ENCODE results near the gene NANS.
"Not testable (repeated sequence)": the region's sequence is repeated elsewhere in the genome, so short reads cannot be mapped to it uniquely, and the experiment has no call there.

Gene NANS

DNA sequence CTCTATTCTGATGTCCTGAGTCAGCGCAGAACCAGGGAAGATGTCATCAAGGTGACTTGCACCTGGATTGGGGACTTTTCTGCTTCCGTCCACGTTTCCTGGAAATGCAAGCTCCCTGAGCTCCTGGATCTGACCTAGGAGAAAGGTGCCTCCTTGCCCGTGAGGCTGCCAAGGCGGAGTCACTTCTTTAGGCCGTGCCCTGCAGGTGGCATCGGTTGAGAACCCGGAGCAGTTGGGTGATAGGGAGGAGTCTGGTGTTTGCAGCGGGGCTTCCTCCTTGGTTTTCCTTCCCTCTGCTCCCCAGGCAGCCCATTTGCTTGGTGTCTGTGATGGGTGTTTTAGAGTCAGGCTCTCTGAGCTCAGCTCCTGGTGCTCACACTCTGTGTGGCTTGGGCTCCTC, 15.2 kb downstream of the NANS start:
- DNase-seq (ENCODE audit: low read depth, low spot score), result no peak
- H3K27ac ChIP-seq, result peak overlapping the region; percentile 40

DNA sequence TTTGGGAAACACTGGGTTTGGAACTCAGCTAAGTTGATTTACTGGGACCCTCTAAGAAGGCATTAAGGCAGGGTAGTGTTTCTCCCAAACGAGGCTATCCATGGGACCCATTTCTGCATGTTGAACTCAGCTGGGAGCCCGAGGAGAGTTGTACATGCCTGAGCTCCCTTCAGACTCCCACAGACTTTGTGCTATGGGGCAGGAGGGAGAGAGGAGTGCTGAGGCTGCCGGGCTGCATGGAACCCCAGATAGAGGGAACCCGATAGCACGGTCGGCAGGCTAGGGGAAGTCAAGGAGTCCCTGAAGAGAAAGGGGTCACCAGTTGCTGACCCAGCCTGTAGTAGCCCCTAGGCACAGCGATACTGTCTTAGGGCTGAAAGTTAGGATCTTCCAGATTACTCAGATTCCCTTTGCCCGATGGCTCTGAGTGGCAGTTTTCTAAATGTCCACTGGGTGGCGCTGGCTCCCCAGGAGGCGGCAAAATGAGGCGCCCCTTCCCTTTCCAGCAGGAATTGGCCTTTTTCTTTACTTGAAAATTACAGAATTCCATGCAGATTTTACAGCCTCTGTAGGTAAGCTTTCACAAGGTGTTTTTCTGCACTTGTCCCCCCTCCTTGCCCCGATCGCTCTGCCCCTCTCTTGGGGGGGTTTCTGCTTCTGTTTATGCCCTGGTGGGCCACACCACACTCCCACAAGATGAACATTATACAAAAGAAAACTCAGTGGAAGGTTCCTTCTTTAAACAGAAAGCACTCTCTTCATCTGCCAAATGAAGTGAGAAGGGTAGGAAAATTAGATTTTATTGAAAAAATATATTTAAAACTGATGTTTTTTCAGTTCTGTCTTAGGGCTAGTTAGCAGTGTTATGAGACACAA, 17.8 kb downstream of the NANS start:
- peak overlapping the region; percentile 40 for H3K27ac ChIP-seq
- no peak for DNase-seq (ENCODE audit: low read depth, low spot score)

DNA sequence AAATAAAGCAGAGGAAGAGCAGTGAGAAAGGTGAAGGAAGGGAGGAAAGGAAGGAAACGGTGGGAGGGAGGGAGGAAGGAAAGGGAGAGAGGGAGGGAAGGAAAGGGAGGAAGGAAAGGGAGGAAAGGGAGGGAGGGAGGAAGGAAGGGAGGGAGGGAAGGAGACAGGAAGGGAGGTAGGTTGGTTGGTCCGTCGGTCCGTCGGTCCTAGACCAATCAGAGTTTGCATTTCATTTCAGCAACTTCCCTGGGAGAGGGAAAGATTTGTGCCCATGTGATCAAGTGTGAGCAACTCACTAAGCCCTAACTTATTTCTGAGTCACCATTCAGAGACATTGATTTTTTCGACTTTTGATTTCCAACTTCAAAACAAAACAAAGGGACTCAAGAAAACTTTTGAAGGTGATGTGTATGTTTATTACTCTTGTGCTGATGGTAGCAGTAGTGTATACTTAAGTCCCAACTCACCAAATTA, 18.8 kb downstream of the NANS start:
- no peak for DNase-seq (ENCODE audit: low read depth, low spot score)
- H3K27ac ChIP-seq, result peak overlapping the region; percentile 40

DNA sequence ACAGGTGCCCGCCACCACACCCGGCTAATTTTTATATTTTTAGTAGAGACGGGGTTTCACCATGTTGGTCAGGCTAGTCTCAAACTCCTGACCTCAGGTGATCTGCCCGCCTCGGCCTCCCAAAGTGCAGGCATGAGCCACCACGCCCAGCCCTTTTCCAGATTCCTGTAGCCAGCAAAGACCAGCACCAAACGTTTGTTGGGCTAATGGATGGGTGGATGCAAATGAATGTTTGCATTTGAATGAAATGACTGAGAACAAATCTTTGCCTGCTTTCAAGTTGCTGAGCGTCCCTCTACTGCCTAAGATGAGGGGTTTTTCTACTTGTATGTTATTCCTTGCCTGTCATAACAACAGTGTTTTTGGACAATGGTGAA, 20.0 kb downstream of the NANS start:
- not testable (repeated sequence) for DNase-seq (ENCODE audit: low read depth, low spot score); H3K27ac ChIP-seq

DNA sequence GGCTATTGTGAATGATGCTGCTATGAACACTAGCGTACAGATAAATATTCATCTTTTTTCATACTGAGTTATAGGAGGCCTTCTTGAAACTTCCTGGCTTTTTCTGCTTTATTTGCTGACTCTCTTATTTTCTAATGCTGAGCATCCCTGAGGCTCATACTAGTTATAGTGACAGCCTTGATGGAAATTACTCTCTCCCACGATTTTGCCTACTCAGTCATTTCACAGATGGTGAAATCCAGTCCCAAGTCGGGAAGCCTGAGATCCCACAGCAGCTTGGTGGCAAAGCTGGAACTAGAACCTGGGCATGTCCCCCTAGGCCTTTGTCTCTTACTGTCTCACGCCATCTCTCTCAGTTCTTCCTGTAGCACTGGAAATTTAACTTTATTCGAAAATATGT, 22.4 kb downstream of the NANS start:
- no peak overlapping the region for H3K27ac ChIP-seq
- no peak for DNase-seq (ENCODE audit: low read depth, low spot score)

DNA sequence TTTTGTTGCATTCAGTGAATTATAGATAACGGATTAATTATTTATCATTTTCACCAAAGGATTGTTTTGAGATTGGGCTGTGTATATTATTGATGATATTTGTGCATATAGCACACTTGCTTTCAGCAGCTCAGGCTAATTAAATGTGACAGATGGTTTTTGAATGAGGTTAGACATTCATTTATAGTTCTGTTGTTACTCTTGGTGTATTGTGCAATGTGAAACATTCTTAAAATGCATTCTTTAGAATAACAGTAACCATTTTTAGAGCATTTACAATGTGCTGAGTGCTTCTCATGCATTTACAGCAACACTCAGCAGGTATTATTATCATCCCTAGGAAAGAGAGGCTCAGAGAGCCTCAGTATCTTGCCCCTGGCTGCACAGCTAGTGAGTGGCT, 23.8 kb downstream of the NANS start:
- DNase-seq (ENCODE audit: low read depth, low spot score), result no peak
- H3K27ac ChIP-seq, result no peak overlapping the region

DNA sequence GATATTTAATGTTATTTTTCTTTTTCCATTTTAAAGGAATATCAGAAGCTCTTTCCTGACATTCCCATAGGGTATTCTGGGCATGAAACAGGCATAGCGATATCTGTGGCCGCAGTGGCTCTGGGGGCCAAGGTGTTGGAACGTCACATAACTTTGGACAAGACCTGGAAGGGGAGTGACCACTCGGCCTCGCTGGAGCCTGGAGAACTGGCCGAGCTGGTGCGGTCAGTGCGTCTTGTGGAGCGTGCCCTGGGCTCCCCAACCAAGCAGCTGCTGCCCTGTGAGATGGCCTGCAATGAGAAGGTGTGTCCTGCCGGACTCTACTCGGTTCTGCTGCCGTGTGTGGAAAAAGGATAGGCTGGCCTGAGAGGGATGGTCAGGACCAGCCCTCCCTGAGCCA, 24.2 kb downstream of the NANS start:
- no peak for DNase-seq (ENCODE audit: low read depth, low spot score)

DNA sequence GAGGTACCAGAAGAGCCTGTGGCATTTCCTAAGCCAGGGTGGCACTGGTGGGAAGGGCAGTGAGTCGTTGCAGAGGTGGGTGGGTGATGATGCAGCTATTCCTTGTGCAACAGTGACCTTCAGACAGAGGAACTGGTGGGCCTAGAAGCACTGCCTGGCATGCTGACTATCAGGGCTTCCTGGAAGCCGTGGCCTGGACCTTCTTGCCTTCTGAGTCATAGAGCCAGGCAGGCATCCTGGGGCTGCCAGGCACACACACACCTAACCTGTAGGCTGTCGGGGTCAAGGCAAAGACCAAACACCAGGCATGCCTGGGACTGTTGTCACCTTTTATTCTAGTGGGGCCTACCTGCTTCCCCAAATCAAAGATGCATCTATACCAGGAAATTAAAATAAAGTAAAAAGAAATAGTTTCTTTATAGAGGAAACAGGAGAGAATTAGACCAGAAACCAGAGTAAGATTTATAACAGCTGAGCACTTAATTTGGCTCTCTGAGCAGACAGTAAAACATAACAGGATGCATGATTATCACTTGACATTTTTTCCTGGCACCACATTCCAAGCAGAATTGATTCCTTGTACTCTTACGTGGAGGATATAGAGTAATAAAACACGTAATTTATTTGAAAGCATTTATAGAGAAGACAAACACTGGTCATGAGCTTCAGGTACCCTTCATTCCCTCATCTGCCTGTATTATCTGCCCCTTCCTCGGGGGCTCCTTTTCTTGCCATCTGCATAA, 25.1 kb downstream of the NANS start:
- peak; percentile 31 for DNase-seq (ENCODE audit: low read depth, low spot score)
- H3K27ac ChIP-seq, result peak overlapping the region; percentile 50

More for the DNA sequence above, 24.2 kb downstream of the NANS start:
- H3K27ac ChIP-seq, result peak overlapping the region; percentile 50

DNA sequence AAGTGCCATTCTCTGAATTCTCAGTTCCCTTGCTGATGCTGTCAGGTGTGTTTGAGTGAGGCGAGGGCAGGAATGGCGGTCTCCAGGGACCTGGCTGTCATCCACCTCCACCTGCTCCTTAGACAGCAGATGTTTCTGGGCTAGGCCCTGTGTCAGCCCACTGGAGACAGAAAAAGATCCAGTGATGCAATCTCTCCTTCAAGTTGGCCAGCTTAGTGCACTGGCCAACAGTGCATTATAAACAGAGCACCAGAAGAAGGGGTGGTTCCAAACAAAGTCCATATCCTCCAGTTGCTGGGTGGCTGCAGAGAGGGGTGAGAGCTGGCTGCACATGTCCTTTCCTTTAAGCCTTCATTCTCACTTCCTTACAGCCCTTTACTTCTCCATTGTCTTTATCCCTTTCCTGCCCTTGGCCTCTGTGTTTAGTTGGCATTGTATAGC, 26.5 kb downstream of the NANS start:
- DNase-seq (ENCODE audit: low read depth, low spot score), result no peak
- H3K27ac ChIP-seq, result no peak overlapping the region

DNA sequence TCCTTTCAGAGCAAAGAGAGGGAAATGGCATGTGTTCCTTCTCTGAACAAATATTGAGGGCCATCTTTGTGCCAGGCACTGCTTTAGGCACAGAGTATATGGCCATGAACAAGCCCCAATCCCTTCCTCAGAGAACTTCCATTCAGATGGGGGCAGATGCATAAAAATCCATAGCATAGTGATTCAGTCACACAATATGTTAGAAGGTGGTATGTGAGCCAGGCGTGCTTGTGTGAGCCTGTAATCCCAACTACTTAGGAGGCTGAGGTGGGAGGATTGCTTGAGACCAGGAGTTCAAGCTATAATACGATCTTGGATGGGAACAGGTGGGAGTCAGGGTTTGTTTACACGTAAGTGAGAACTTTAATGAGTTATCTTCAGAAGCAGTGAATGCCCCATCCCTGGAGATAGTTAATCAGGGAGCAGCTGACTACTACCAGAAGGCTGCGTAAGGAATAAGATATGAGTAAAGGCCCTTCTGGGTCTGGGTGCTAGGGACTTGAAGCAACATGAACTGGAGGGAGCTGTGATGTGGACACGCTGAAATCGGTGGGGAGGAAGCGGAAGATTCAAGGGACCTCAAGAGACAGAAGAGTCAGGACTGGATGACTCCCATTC, 27.1 kb downstream of the NANS start:
- H3K27ac ChIP-seq, result no peak overlapping the region
- no peak for DNase-seq (ENCODE audit: low read depth, low spot score)

DNA sequence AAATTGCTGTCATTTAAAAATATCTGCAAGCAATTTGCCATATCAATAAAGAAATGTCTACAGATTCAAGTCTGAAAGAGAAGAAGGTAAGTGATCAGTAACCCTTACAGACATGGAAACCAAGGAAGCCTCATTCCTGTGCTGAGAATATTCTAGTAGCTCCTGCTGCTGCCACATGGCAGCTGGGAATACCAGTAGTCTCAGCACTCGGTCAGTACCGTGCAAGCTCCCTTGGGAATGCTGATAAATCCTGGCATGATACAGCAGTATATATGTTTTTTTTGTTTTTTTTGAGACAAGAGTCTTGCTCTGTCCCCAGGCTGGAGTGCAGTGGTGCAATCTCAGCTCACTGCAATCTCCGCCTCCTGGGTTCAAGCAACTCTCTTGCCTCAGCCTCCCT, 27.9 kb downstream of the NANS start:
- no peak overlapping the region for H3K27ac ChIP-seq
- DNase-seq (ENCODE audit: low read depth, low spot score), result no peak

DNA sequence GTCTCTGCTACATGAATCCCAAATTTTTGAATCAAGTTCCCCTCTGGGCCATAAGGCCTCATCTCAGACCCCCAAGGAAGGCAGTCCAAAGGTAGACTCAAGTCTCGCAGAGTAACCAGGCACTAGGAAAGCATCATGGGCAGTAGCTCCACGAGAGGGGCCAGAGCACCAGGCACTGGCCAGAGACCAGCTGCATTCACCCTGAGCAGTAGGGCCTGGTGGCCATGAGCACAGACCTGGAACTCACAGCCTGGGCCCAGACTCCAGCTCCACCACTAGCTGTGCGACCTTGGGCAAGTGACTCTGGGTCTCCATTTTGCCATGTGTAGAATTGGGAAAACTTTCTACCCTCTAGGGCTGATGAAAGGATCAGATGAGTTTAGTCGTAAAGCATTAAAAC, 28.5 kb downstream of the NANS start:
- DNase-seq (ENCODE audit: low read depth, low spot score), result no peak

DNA sequence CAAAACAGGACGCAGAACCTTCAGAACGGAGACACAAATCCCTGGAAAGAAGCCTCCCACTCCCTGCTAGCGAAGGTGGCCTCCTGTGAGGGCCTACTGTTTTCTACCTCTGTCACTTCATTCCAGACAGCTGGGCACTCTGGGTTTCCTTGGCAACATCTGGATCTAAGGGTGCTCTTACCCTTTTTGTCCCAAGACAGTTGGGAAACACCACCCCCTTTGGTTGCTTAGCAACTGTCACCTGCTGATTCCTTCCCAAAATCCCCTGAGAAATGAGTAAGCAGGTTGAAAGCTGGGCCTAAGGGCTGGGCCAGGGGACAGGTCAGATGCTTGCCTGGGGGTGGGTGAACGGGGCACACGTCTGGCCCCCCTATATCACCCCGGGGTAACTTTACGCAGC, 29.4 kb downstream of the NANS start:
- H3K27ac ChIP-seq, result no peak overlapping the region
- DNase-seq (ENCODE audit: low read depth, low spot score), result no peak

More for the DNA sequence above, 28.5 kb downstream of the NANS start:
- H3K27ac ChIP-seq, result no peak overlapping the region

DNA sequence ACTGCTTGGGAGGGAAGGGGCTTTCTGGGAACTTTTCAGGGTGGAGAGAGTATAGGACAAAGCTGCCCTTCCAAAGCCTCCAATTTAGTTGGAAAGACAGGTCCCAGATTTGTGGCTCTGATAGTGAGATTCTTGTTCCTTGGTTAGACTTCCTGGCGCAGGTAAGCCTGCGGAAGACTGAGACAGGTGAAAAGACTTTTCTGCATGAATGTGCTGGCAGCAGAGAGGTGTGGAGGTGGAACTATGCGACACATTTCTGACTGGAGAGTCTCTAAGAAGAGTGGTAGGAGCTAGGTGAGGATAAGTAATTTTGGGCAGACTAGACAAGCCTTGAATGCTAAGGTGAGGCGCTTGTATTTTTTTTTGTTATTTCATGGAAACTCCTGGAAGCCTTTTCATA, 29.9 kb downstream of the NANS start:
- no peak overlapping the region for H3K27ac ChIP-seq
- no peak for DNase-seq (ENCODE audit: low read depth, low spot score)

DNA sequence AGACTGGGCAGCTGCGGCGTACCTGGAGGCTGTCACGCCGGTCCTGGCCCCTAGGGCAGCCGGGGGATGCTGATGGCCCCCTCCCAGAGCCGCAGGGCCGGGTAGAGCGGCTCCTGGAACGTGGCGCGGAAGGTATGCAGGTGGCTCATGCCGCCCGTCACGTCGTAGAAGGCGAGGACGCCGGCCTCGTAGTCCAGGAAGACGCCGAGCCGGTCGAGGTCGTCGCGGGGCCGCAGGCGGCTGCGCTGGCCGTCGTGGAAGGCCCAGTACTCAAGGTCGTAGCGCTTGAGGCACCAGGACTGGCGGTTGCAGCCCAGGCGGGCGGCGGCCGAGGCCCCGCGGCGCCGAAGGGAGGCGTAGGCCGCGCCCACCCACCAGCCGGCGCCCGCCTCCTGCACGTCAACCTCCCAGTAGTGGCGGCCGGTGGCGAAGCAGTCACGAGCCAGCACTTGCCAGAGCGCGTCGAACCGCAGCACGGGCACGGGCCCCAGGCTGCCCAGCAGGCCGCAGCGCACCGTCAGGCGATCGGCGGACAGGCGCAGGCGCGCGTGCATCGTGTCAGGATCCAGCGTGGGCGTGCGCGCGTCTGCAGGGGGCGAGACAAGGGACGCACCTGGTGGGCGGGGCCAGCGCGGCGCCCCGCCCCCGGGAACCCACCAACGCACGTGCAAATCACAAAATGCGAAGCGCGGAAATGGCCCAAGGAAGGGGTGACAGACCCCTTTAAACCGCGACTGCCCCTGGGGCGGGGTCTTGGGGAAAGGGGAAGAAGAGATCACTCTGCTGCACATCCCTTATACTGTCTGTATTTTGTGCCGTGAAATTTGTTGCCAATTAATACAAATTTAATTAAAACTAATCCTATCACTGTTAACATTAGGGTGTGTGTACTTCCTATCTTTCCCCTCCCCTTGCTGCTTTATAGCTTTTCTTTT, 31.2 kb downstream of the NANS start:
- DNase-seq (ENCODE audit: low read depth, low spot score), result peak; percentile 36
- no peak overlapping the region for H3K27ac ChIP-seq

DNA sequence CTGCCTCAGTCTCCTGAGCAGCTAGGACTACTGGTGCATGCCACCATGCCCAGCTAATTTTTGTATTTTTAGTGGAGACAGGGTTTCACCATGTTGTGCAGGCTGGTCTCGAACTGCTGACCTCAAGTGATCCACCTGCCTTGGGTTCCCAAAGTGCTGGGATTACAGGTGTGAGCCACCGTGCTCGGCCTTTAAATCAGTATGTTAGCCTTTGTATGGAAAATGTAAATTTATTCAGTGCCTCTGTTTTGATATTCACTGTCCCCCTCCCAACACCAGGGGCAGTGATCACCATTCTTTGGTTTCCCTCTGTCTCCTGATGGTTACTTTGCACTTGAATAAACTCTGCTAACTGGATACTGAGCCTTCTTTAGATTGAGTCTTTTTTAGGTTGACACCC, 34.1 kb downstream of the NANS start:
- not testable (repeated sequence) for H3K27ac ChIP-seq; DNase-seq (ENCODE audit: low read depth, low spot score)

DNA sequence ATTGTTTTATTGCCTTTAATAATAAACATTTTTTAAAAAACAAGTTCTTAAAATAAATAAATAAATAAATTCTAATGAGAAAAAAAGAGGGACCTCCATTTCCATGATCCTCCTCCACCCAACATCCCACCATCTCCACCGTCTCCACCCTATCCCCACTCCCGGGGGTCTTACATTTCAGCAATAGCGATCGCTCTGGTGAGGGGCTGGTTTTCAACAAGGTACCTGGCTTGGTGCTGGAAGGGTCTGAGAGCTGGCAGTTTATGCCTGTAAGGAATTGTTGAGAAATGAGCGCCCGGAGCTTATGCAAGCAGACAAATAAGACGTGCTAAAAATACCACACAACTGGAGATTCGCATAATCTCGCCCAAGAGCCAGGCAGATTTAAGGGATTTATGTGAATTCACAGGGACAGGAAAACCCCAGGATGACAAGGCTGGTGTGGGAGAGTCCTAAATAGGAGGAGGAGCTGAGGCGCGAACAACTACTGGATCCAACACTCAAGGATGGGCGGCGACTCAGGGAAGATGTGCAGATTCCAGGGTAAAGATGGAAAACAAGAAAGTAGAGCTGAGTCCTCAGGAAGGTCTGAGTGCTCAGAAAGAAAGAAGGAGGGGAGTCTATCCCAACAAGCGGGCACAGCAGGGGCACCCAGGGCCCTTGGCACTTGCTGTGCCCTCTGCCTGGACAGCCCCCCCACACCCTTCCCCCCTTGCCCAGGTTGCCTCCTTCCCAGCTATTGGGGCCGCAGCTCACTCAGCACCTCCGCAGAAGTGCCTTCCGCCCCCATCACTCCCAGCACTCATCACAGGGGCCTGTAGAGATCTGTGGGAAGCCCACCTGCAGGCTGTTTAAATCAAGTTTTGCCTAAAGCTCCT, 35.4 kb downstream of the NANS start:
- DNase-seq (ENCODE audit: low read depth, low spot score), result no peak
- H3K27ac ChIP-seq, result no peak overlapping the region

DNA sequence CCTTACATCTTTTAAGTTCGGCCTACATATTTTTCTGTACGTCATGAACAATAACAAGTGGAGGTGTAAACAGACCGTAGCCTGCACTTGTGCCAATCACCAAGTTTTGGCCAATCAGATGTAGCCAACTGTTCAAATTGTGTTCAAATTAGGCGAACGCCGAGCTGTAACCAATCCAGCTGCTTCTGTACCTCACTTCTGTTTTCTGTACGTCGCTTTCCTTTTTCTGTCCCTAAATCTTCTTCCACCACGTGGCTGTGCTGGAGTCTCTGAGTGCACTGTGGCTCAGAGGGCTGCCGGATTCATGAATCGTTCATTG, 36.0 kb downstream of the NANS start:
- DNase-seq (ENCODE audit: low read depth, low spot score), result no peak

DNA sequence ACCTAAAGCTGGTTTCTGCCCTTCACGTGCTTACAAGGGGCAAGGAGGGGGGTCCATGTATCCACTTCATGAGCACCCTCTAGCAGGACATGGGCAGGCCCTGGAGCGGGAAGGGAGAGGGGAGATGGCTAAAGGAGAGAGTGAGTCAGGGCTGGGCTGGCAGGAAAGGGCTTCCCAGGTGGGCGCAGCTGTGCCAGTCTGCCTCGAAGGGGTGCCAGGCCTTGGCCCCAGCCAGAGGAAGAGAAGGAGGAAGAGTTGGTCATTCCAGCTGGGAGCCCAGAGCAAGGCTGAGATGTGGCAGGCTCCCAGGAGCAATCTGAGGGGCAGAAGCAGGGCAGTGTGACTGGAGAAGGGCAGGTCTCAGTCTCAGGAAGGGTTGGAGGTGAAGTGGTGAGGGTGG, 37.8 kb downstream of the NANS start:
- no peak for DNase-seq (ENCODE audit: low read depth, low spot score)
- no peak overlapping the region for H3K27ac ChIP-seq

More for the DNA sequence above, 36.0 kb downstream of the NANS start:
- H3K27ac ChIP-seq, result no peak overlapping the region

All from epithelial cell of prostate (primary cell).